Right hindlimb (tissue), 1 donor: ENCODE data around the gene TSC2.
"Not testable (repeated sequence)": the region's sequence is repeated elsewhere in the genome, so short reads cannot be mapped to it uniquely, and the experiment has no call there.

Source experiments
- DNase-seq: peaks from one replicate; pipeline ENCODE4 v3.0.0-alpha.2; 2018

The TSC2 gene

GRCh38 chr16:2032285-2033056 is 15.3 kb upstream of the TSC2 start:
- peak; percentile 51 for DNase-seq

GRCh38 chr16:2033057-2033908 is 14.5 kb upstream of the TSC2 start:
- DNase-seq, result peak; percentile 83

- not testable (repeated sequence) for DNase-seq
Observed at GRCh38 chr16:2033909-2034695, 13.7 kb upstream of the TSC2 start.

GRCh38 chr16:2034696-2035430 is 12.9 kb upstream of the TSC2 start:
- no peak for DNase-seq

GRCh38 chr16:2035431-2036199 is 12.2 kb upstream of the TSC2 start:
- DNase-seq, result peak; percentile 83

- no peak for DNase-seq
Observed at GRCh38 chr16:2036200-2036966, 11.4 kb upstream of the TSC2 start.

GRCh38 chr16:2037115-2037514 is 10.7 kb upstream of the TSC2 start:
- DNase-seq, result no peak

- peak; percentile 43 for DNase-seq
Observed at GRCh38 chr16:2037647-2038381, 10.0 kb upstream of the TSC2 start.

GRCh38 chr16:2038382-2039231 is 9.2 kb upstream of the TSC2 start:
- DNase-seq, result peak; percentile 83

- peak; percentile 90 for DNase-seq
Observed at GRCh38 chr16:2039274-2040031, 8.3 kb upstream of the TSC2 start.

GRCh38 chr16:2040041-2040786 is 7.6 kb upstream of the TSC2 start:
- peak; percentile 49 for DNase-seq

- DNase-seq, result peak; percentile 84
Observed at GRCh38 chr16:2040787-2041522, 6.8 kb upstream of the TSC2 start.

GRCh38 chr16:2042171-2042985 is 5.4 kb upstream of the TSC2 start:
- no peak for DNase-seq

GRCh38 chr16:2042986-2043666 is 4.7 kb upstream of the TSC2 start:
- no peak for DNase-seq
